Fibroblast of lung (primary cell): ENCODE data around the gene KCNH6. TPM values are rescaled to one million over a fixed set of nuclear protein-coding genes. Genes with fewer than 3 reads are reported as not detected.

ENCODE experiments used
- DNase-seq, 2 donors: peaks; one replicate each; pipeline versions ENCODE4 v3.0.0 to v3.0.0-alpha.2; 2010; ENCODE audit warnings: low read depth in 2 of 2
- H2AFZ ChIP-seq: 2 replicates; pipeline ENCODE4 v1.5.1; 2012; ENCODE audit warnings: low read length, control low read depth, inconsistent platforms
- H3K27ac ChIP-seq: 2 replicates; pipeline ENCODE4 v1.5.1; 2011; ENCODE audit warnings: low read length, control low read depth; ENCODE audit not compliant: insufficient read depth
- H3K27me3 ChIP-seq: 2 replicates; pipeline ENCODE4 v1.5.1; 2011; ENCODE audit warnings: mild to moderate bottlenecking, low read length; ENCODE audit not compliant: control insufficient read depth, insufficient read depth
- H3K36me3 ChIP-seq: 2 replicates; pipeline ENCODE4 v1.5.1; 2011; ENCODE audit warnings: low read length; ENCODE audit not compliant: control insufficient read depth, insufficient read depth
- H3K4me1 ChIP-seq: 2 replicates; pipeline ENCODE4 v1.5.1; 2011; ENCODE audit warnings: low read length; ENCODE audit not compliant: control insufficient read depth, insufficient read depth; ENCODE audit errors: extremely low read depth
- H3K4me2 ChIP-seq: 2 replicates; pipeline ENCODE4 v1.5.1; 2011; ENCODE audit warnings: low read length, control low read depth; ENCODE audit not compliant: insufficient read depth; ENCODE audit errors: extremely low read depth
- H3K4me3 ChIP-seq, 4 experiments: fragments of 200-600 bp in 1 of 4; sonication (generic) in 1 of 4; replicated peaks in 1 of 4; 2 replicates each; pipeline ENCODE4 v1.5.1; 2011 to 2016; ENCODE audit warnings: low read length in 4 of 4, low read depth in 3 of 4, mild to moderate bottlenecking in 3 of 4, control low read depth in 2 of 4, inconsistent platforms in 1 of 4, mixed read lengths in 1 of 4; ENCODE audit not compliant: insufficient read depth in 1 of 4; ENCODE audit errors: control extremely low read depth in 1 of 4
- H3K79me2 ChIP-seq: 2 replicates; pipeline ENCODE4 v1.5.1; 2012; ENCODE audit warnings: mild to moderate bottlenecking, low read length, inconsistent platforms; ENCODE audit not compliant: control insufficient read depth, insufficient read depth
- H3K9ac ChIP-seq: 2 replicates; pipeline ENCODE4 v1.5.1; 2011; ENCODE audit warnings: mild to moderate bottlenecking, low read length, control low read depth; ENCODE audit not compliant: insufficient read depth
- H3K9me3 ChIP-seq: 2 replicates; pipeline ENCODE4 v1.5.1; 2012; ENCODE audit warnings: low read depth, low read length; ENCODE audit not compliant: control insufficient read depth, insufficient read depth
- H4K20me1 ChIP-seq: 2 replicates; pipeline ENCODE4 v1.5.1; 2011; ENCODE audit warnings: low read length; ENCODE audit not compliant: control insufficient read depth, insufficient read depth; ENCODE audit errors: extremely low read depth
- EZH2 ChIP-seq: IDR thresholded peaks from 2 replicates; pipeline ENCODE4 v1.5.1; 2012; ENCODE audit warnings: low read length, control low read depth, mild to moderate bottlenecking; ENCODE audit errors: missing control alignments
- polyA plus RNA-seq, 2 donors: library from polyadenylated mRNA; depleted of rRNA in 1 of 2; stranded (reverse) in 1 of 2; unstranded in 1 of 2; fragments of >200 nt; gene quantifications; 2 replicates each; pipeline ENCODE4 v1.2.1, GENCODE V29; 2011 to 2012; ENCODE audit warnings: missing spikeins in 1 of 2
- total RNA-seq: library from RNA; depleted of rRNA; stranded (reverse); fragments of >200 nt; gene quantifications from 2 replicates; pipeline ENCODE4 v1.2.1, GENCODE V29; 2014
- TF ChIP-seq, protein P1 (sequence below), 2 donors: IDR thresholded peaks in 1 of 2; conservative IDR thresholded peaks in 1 of 2; 1 replicate in 1 of 2; 2 replicates in 1 of 2; pipeline ENCODE4 v1.5.1; 2011 to 2012; ENCODE audit warnings: low read length in 2 of 2, control low read depth in 1 of 2, inconsistent platforms in 1 of 2, low read depth in 1 of 2, mild to moderate bottlenecking in 1 of 2

KCNH6 gene
- total and polyA plus RNA-seq, 2 donors (not counting 1 experiment from before 2014, with no cell fraction given) = not detected

- Histone ChIP-seq H3K4me3 (no peak overlapping the region), H2AFZ (no peak overlapping the region), H3K9me3 (no peaks in the 10 kb centered on the region), H3K27me3 (peaks cover 6% of the 10 kb centered on the region), H3K27ac (no peak overlapping the region), H3K36me3 (no peaks in the 10 kb centered on the region), H3K4me2 (no peak overlapping the region), H3K79me2 (no peaks in the 10 kb centered on the region), H3K4me1 (no peaks in the 10 kb centered on the region), H3K9ac (no peak overlapping the region), H4K20me1 (no peaks in the 10 kb centered on the region)
- no peak for DNase-seq
- no peak for TF ChIP-seq EZH2
- TF ChIP-seq, protein P1, sequence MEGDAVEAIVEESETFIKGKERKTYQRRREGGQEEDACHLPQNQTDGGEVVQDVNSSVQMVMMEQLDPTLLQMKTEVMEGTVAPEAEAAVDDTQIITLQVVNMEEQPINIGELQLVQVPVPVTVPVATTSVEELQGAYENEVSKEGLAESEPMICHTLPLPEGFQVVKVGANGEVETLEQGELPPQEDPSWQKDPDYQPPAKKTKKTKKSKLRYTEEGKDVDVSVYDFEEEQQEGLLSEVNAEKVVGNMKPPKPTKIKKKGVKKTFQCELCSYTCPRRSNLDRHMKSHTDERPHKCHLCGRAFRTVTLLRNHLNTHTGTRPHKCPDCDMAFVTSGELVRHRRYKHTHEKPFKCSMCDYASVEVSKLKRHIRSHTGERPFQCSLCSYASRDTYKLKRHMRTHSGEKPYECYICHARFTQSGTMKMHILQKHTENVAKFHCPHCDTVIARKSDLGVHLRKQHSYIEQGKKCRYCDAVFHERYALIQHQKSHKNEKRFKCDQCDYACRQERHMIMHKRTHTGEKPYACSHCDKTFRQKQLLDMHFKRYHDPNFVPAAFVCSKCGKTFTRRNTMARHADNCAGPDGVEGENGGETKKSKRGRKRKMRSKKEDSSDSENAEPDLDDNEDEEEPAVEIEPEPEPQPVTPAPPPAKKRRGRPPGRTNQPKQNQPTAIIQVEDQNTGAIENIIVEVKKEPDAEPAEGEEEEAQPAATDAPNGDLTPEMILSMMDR (conservative IDR thresholded peaks at IDR 0.05 in 1 of 2, IDR thresholded peaks at IDR 0.05 in 1 of 2; ENCODE audit: low read depth in 1 of 2, low read length in 2 of 2) = no peak
These were observed 7.7 kb upstream of the KCNH6 start for GRCh38 chr17:63515426-63515825.

- Histone ChIP-seq H3K79me2 (no peaks in the 10 kb centered on the region), H4K20me1 (no peaks in the 10 kb centered on the region), H3K27me3 (peaks cover 2% of the 10 kb centered on the region), H3K4me2 (no peak overlapping the region), H3K9ac (no peak overlapping the region), H3K9me3 (no peaks in the 10 kb centered on the region), H3K27ac (no peak overlapping the region), H3K4me1 (no peaks in the 10 kb centered on the region), H3K4me3 (no peak overlapping the region), H3K36me3 (no peaks in the 10 kb centered on the region), H2AFZ (no peak overlapping the region)
- DNase-seq = peak in 1 of 2 donors; percentile 77
- TF ChIP-seq, protein P1 (conservative IDR thresholded peaks at IDR 0.05 in 1 of 2, IDR thresholded peaks at IDR 0.05 in 1 of 2; ENCODE audit: low read depth in 1 of 2, low read length in 2 of 2) = no peak
- no peak for TF ChIP-seq EZH2
These were observed 6.0 kb upstream of the KCNH6 start for GRCh38 chr17:63516910-63517824.

DNA sequence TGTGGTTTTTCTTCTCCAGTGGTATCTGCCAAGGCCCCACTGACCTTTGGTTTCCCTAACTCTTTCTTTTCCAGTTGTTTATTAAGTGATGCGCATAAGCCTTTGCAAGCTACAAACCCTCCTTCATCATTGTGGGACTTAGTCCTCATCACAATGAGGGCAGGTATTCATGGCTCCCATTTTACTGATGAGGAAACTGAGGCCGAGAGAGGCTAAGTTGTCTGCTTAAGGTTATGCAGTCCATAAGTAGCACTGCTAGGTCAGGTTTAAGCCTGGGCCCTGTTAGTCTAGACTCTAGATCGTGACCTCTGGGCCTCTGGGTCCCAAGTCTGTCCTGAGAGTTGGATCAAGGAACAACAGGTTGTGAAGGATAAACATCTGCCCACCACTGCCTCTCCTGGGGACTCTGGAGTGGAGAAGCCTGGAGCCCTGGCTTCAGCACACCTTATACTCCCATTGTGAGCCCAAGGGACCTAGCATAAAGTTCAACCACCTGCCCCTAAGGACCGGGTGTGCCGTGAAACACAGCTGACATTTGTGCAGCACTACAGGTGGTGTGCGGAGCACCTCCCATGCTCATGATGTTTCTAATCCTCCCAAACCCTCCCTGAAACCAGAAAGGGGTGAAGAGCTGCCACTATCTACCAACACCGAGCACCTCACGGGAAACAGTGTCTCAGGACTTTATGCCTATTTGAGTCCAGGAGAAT is 5.2 kb upstream of the KCNH6 start:
- Histone ChIP-seq H3K27me3 (peaks cover 2% of the 10 kb centered on the region), H3K4me1 (no peaks in the 10 kb centered on the region), H3K4me3 (no peak overlapping the region), H3K9me3 (no peaks in the 10 kb centered on the region), H3K36me3 (no peaks in the 10 kb centered on the region), H2AFZ (no peak overlapping the region), H3K27ac (no peak overlapping the region), H4K20me1 (no peaks in the 10 kb centered on the region), H3K4me2 (no peak overlapping the region), H3K79me2 (no peaks in the 10 kb centered on the region), H3K9ac (no peak overlapping the region)
- DNase-seq = no peak
- TF ChIP-seq, protein P1 (conservative IDR thresholded peaks at IDR 0.05 in 1 of 2, IDR thresholded peaks at IDR 0.05 in 1 of 2; ENCODE audit: low read depth in 1 of 2, low read length in 2 of 2) = no peak
- no peak for TF ChIP-seq EZH2
